ENCODE data around the gene USP54. TPM values are rescaled to one million over a fixed set of nuclear protein-coding genes. Genes with fewer than 3 reads are reported as not detected.

Gene USP54
- total RNA-seq, 1 experiment from 2014 or later: 37.9 TPM

- Mint-ChIP-seq H3K27ac (no peak overlapping the region), H3K36me3 (ENCODE audit: insufficient read depth in 1 of 3, low read depth in 3 of 3) (peaks cover 10 to 49% (median 22%) of the 10 kb centered on the region in 3 experiments; a peak in 6 of 7 replicates), H3K4me3 (no peak overlapping the region), H3K9me3 (no peaks in the 10 kb centered on the region), H3K27me3 (ENCODE audit: low read depth) (no peaks in the 10 kb centered on the region), H3K4me1 (no peaks in the 10 kb centered on the region)
- Histone ChIP-seq H2BK12ac (ENCODE audit: insufficient read length, low read depth, low read length) (no peak overlapping the region), H3K9me3 (ENCODE audit: control insufficient read depth, low read depth, low read length) (no peaks in the 10 kb centered on the region), H3K23ac (ENCODE audit: insufficient read length, low read depth, low read length) (no peak overlapping the region), H3T11ph (ENCODE audit: low read length) (no peak overlapping the region), H3K56ac (ENCODE audit: insufficient read length, low read depth, low read length) (no peak overlapping the region), H3K79me2 (ENCODE audit: insufficient read depth, low read length) (no peaks in the 10 kb centered on the region), H3K79me1 (ENCODE audit: insufficient read depth, low read depth, low read length, poor library complexity, severe bottlenecking) (no peaks in the 10 kb centered on the region), H3K4me2 (ENCODE audit: insufficient read depth, insufficient read length, low read length) (no peak overlapping the region), H3K4me1 (ENCODE audit: insufficient read depth, low read length) (no peaks in the 10 kb centered on the region), H3K23me2 (ENCODE audit: insufficient read length, low read depth, low read length, poor library complexity, severe bottlenecking) (no peaks in the 10 kb centered on the region), H2BK5ac (ENCODE audit: insufficient read length, low read length) (no peak overlapping the region), H2BK120ac (ENCODE audit: low read depth, low read length, poor library complexity, severe bottlenecking) (no peak overlapping the region), H3K27ac (ENCODE audit: insufficient read length, low read depth, low read length) (no peak overlapping the region), H3K14ac (ENCODE audit: insufficient read depth, low read length) (no peak overlapping the region), H2BK15ac (ENCODE audit: low read depth, low read length) (no peak overlapping the region), H2AFZ (ENCODE audit: low read length) (no peak overlapping the region), H4K20me1 (ENCODE audit: control insufficient read depth, insufficient read depth, insufficient read length) (no peaks in the 10 kb centered on the region), H4K91ac (ENCODE audit: insufficient read length, low read depth, low read length) (no peak overlapping the region), H4K8ac (replicated peaks; ENCODE audit: insufficient read length, low read depth, low read length) (no peak overlapping the region), H3K9ac (ENCODE audit: extremely low read depth, insufficient read length, low read length) (no peak overlapping the region), H3K27me3 (ENCODE audit: insufficient read depth, low read length) (no peaks in the 10 kb centered on the region), H3K18ac (ENCODE audit: insufficient read length, low read depth, low read length) (no peak overlapping the region), H2BK20ac (ENCODE audit: low read depth, low read length, poor library complexity, severe bottlenecking) (no peak overlapping the region), H3K4ac (ENCODE audit: low read depth, low read length) (no peak overlapping the region), H4K5ac (ENCODE audit: insufficient read length, low read depth, low read length) (no peak overlapping the region), H2AK5ac (ENCODE audit: insufficient read length, low read length) (no peak overlapping the region)
- no peak for TF ChIP-seq CTCF (conservative IDR thresholded peaks at IDR 0.05)
- no CpG with 5 or more reads among the region's 4 CpGs for WGBS (ENCODE audit: extremely low coverage, insufficient read length, low lambda C conversion rate)
- DNase-seq: no peak
Measured at GRCh38 chr10:73517166-73517888, 73.8 kb downstream of the USP54 start.

Measured in H9 (cell line).